Gastroesophageal sphincter (tissue), 3 donors: Measurements from ENCODE around the gene PRELP.

Experiments
- EP300 ChIP-seq: sonication (generic); formaldehyde crosslinking; IDR thresholded peaks from one replicate; pipeline ENCODE4 v1.6.1; 2017; ENCODE audit warnings: antibody characterized with exemption, mild to moderate bottlenecking
- POLR2AphosphoS5 ChIP-seq: sonication (generic); formaldehyde crosslinking; IDR thresholded peaks from one replicate; pipeline ENCODE4 v1.6.1; 2017; ENCODE audit warnings: antibody characterized with exemption
- TF ChIP-seq, protein P1 (sequence below), 4 experiments: fragments of 200-600 bp in 2 of 4; fragments of 450-650 bp in 2 of 4; sonication (generic) in 1 of 4; IDR thresholded peaks; one replicate each; pipeline ENCODE4 v1.5.1; 2017 to 2019; ENCODE audit warnings: antibody characterized with exemption in 4 of 4, mild to moderate bottlenecking in 2 of 4, moderate library complexity in 2 of 4

DNA sequence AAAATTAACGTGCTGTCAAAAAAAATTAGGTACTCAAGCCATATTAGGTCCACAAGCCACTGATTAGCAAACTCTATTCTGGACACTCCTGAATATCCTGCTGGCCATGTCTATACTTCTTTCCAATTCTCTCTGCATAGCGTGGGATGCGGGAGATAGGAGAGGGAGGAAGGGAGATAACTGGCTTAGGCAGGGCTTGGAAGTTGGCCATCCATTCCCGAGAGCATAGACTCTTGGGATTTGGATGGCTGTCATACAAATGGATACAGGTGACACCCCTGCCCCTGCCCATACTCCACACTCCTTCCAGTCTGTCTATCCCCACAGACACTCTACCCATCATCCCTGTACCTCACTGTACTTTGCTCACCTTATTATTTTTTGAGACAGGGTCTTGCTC, 2.3 kb upstream of the PRELP start:
- TF ChIP-seq, protein P1, sequence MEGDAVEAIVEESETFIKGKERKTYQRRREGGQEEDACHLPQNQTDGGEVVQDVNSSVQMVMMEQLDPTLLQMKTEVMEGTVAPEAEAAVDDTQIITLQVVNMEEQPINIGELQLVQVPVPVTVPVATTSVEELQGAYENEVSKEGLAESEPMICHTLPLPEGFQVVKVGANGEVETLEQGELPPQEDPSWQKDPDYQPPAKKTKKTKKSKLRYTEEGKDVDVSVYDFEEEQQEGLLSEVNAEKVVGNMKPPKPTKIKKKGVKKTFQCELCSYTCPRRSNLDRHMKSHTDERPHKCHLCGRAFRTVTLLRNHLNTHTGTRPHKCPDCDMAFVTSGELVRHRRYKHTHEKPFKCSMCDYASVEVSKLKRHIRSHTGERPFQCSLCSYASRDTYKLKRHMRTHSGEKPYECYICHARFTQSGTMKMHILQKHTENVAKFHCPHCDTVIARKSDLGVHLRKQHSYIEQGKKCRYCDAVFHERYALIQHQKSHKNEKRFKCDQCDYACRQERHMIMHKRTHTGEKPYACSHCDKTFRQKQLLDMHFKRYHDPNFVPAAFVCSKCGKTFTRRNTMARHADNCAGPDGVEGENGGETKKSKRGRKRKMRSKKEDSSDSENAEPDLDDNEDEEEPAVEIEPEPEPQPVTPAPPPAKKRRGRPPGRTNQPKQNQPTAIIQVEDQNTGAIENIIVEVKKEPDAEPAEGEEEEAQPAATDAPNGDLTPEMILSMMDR (IDR thresholded peaks at IDR 0.05) = no peak
- no peak for TF ChIP-seq EP300
- no peak for TF ChIP-seq POLR2AphosphoS5
